Activated CD4-positive, alpha-beta memory T cell treated with anti-CD3 and anti-CD28 coated beads, Interleukin-2, amount 10 ng/mL, durations not matched to agents 7 days and 5 days (primary cell): ENCODE data around the gene RBM19. TPM values are rescaled to one million over a fixed set of nuclear protein-coding genes. Genes with fewer than 3 reads are reported as not detected.

ENCODE experiments used
- CTCF ChIA-PET: fragments of 350-600 bp; sonication (Branson Sonifier 250); formaldehyde crosslinking; loops from one replicate; lab custom pipeline; 2021; ENCODE audit warnings: antibody characterized with exemption, inconsistent platforms; lab: Charles Lee
- POLR2A ChIA-PET: fragments of 350-600 bp; sonication (Branson Sonifier 250); formaldehyde crosslinking; loops from one replicate; lab custom pipeline; 2021; ENCODE audit warnings: antibody characterized with exemption; lab: Charles Lee
- DNase-seq: peaks from one replicate; pipeline ENCODE4 v3.0.0-alpha.2; 2020
- H3K27ac Mint-ChIP-seq: one replicate; pipeline ENCODE4 v1.8.0; 2021; ENCODE audit warnings: mild to moderate bottlenecking, mixed read lengths
- H3K27me3 Mint-ChIP-seq: one replicate; pipeline ENCODE4 v1.8.0; 2021; ENCODE audit warnings: mixed read lengths
- H3K36me3 Mint-ChIP-seq: one replicate; pipeline ENCODE4 v1.8.0; 2021; ENCODE audit warnings: low read depth, mixed read lengths
- H3K4me1 Mint-ChIP-seq: one replicate; pipeline ENCODE4 v1.8.0; 2021; ENCODE audit warnings: mixed read lengths
- H3K4me3 Mint-ChIP-seq: one replicate; pipeline ENCODE4 v1.8.0; 2021; ENCODE audit warnings: mild to moderate bottlenecking, mixed read lengths
- H3K9me3 Mint-ChIP-seq: one replicate; pipeline ENCODE4 v1.8.0; 2021; ENCODE audit warnings: mixed read lengths
- total RNA-seq, 2 experiments: library from RNA; stranded (reverse); gene quantifications; one replicate each; pipeline ENCODE4 v1.2.3, GENCODE V29; 2021

The RBM19 gene
- total RNA-seq, 2 experiments from 2014 or later = 31.5 to 32.4 TPM

DNA sequence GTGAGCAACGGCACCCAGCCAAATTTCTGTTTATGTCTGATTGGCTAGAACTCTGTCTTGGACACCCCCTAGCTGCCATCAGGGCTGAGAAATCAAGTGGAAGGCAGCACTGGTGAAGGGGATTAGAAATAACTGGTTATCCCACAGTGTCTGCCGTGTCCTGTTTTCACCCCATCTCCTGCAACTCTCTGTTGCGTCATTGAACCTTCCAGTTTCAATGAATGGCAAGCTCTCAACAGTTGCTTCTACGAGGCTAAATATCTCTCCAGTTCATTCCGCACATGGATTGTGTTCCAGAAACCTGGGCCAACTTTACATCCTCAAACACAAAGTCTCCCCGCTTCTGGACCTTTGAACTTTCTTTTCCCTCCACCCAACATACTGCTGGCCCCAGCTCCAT lies 173.7 kb downstream of the RBM19 start:
- DNase-seq = no peak
- POLR2A ChIA-PET = no interaction called here
- CTCF ChIA-PET = no interaction called here
- H3K4me3 Mint-ChIP-seq = no peak overlapping the region
- no peaks in the 10 kb centered on the region for H3K4me1 Mint-ChIP-seq
- peaks cover 2% of the 10 kb centered on the region for H3K27me3 Mint-ChIP-seq
- no peaks in the 10 kb centered on the region for H3K36me3 Mint-ChIP-seq
- no peaks in the 10 kb centered on the region for H3K9me3 Mint-ChIP-seq
- H3K27ac Mint-ChIP-seq = no peak overlapping the region

DNA sequence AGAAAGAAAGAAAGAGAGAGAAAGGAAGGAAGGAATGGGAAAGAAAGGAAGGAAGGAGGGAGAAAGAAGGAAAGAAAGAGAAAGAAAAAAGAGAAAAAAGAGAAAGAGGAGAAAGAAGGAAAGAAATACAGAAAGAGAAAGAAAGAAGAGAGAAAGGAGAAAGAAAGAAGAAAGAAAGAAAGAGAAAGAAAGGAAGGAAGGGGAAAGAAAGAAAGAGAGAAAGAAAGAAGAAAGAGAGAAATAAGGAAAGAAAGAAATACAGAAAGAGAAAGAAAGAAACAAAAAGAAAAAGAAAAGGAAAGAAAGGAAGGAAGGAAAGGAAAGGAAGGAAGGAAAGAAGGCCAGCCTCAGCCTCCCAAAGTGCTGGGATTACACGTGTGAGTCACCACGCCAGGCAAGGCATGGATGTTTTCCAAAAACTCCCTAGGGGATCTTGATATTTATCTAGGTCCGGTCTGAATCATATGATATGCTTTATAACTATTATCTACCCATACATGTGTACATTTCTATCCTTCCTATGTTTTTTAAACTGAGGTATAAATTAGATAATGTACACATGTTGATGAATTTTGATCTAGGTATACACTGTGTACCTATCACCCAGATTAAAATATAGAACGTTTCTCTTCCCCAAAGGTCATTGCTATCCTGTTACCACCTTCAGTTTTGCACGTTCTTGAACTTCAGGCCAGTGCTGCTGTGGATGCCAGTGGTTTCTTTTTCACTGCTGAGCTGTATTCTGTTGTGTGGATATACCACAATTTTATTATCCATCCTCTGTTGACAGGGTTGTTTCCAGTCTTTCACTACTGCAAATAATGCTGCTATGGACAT lies 177.9 kb downstream of the RBM19 start:
- CTCF ChIA-PET = no interaction called here

GRCh38 chr12:113786107-113786506 lies 180.0 kb downstream of the RBM19 start:
- Mint-ChIP-seq H3K4me1 (no peaks in the 10 kb centered on the region), H3K9me3 (no peaks in the 10 kb centered on the region), H3K36me3 (no peaks in the 10 kb centered on the region), H3K27me3 (peaks cover 11% of the 10 kb centered on the region), H3K27ac (no peak overlapping the region), H3K4me3 (no peak overlapping the region)
- ChIA-PET POLR2A (no interaction called here), CTCF (no interaction called here)
- DNase-seq = no peak

More for the DNA sequence above, 177.9 kb downstream of the RBM19 start:
- H3K4me1 Mint-ChIP-seq = no peaks in the 10 kb centered on the region
- H3K36me3 Mint-ChIP-seq = no peaks in the 10 kb centered on the region
- H3K27ac Mint-ChIP-seq = no peak overlapping the region
- H3K27me3 Mint-ChIP-seq = peaks cover 11% of the 10 kb centered on the region
- POLR2A ChIA-PET = no interaction called here
- DNase-seq = no peak
- no peaks in the 10 kb centered on the region for H3K9me3 Mint-ChIP-seq
- H3K4me3 Mint-ChIP-seq = no peak overlapping the region

DNA sequence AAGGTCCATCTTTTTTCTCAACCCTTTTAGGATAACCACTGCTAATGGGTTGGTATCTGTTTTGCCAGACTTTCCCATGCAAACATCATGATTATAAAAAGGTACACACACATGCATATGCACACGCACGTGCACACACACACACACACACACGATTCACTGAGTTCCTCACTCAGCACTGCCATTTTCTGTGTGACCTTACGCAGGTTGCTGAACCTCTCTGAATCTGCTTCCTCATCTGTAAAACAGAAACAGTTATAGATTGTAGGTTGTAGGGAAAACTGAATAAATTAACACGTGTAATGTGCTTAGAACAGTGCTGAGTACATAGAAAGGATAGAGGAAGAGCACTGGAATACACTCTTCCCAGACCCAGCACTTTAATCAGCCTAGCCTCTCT lies 182.3 kb downstream of the RBM19 start:
- Mint-ChIP-seq H3K9me3 (peaks cover 3% of the 10 kb centered on the region), H3K4me3 (no peak overlapping the region), H3K27ac (no peak overlapping the region), H3K27me3 (peaks cover 13% of the 10 kb centered on the region), H3K4me1 (no peaks in the 10 kb centered on the region), H3K36me3 (no peaks in the 10 kb centered on the region)
- ChIA-PET CTCF (no interaction called here), POLR2A (no interaction called here)
- no peak for DNase-seq

- Mint-ChIP-seq H3K36me3 (no peaks in the 10 kb centered on the region), H3K4me3 (no peak overlapping the region), H3K9me3 (peaks cover 3% of the 10 kb centered on the region), H3K4me1 (no peaks in the 10 kb centered on the region), H3K27me3 (peaks cover 13% of the 10 kb centered on the region), H3K27ac (no peak overlapping the region)
- ChIA-PET POLR2A (no interaction called here), CTCF (no interaction called here)
- DNase-seq = no peak
These were observed 183.3 kb downstream of the RBM19 start for GRCh38 chr12:113782873-113783272.

- no peak for DNase-seq
- Mint-ChIP-seq H3K27ac (no peak overlapping the region), H3K27me3 (peaks cover 9% of the 10 kb centered on the region), H3K4me3 (no peak overlapping the region), H3K36me3 (no peaks in the 10 kb centered on the region), H3K4me1 (no peaks in the 10 kb centered on the region), H3K9me3 (peaks cover 3% of the 10 kb centered on the region)
- CTCF ChIA-PET = no interaction called here
- POLR2A ChIA-PET = no interaction called here
These were observed 184.5 kb downstream of the RBM19 start for GRCh38 chr12:113781415-113782198.

DNA sequence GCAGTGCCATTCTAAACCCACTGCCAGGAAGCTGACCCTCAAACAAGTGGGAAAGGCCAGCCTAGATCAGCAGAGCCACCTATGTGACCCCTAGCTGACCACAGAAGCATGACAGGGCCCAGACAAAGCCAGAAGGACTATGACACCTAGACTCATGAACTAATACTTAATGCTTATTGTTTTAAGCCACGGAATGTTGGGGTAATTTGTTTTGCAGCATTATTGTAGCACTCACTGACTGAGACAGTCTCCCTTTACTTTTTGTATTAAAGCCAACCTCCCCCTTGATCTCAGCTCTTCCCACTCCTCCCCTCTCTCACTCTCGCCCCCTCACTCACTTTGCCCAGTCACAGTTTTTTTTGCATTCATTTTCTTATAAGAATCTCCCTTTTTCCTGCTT lies 186.4 kb downstream of the RBM19 start:
- no peaks in the 10 kb centered on the region for H3K4me1 Mint-ChIP-seq
- H3K9me3 Mint-ChIP-seq = peaks cover 3% of the 10 kb centered on the region
- POLR2A ChIA-PET = no interaction called here
- H3K27me3 Mint-ChIP-seq = peaks cover 9% of the 10 kb centered on the region
- no peak for DNase-seq
- CTCF ChIA-PET = no interaction called here
- H3K4me3 Mint-ChIP-seq = no peak overlapping the region
- H3K36me3 Mint-ChIP-seq = no peaks in the 10 kb centered on the region
- no peak overlapping the region for H3K27ac Mint-ChIP-seq

DNA sequence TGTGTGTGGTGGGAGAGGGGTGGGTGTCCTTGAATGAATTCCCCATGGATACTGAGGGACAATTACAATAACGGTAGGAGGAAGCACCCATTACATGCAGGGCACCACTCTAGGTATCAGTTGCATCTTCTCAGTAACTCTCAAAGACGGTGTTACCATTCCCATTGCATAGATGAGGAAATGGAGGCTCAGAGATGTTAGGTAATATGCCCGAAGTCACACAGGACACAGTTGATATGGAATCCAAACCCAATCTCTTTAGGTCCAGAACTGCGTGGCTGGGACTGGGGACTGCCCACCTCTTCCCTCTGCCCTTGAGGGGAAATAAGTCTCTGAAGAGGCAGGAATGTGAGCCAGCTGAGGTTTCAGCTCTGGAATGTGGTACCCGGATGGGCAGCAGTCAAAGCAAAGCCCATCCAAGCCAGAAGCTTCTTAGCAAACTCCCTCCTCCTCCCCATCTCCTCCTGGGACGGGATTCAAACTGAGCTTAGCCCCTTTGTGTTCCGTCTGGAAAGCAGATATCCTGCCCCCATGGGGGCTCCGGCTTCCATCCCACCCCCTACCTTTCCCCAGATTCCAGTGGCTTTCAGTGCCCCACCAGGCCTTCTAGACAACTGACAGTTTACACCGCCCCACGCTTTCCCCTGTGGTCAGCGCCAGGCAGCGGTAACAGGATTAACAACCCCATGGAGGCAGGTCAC lies 187.5 kb downstream of the RBM19 start:
- no peak overlapping the region for H3K27ac Mint-ChIP-seq
- DNase-seq = no peak
- peaks cover 3% of the 10 kb centered on the region for H3K9me3 Mint-ChIP-seq
- ChIA-PET POLR2A (no interaction called here), CTCF (no interaction called here)
- H3K4me3 Mint-ChIP-seq = no peak overlapping the region
- no peaks in the 10 kb centered on the region for H3K36me3 Mint-ChIP-seq
- peaks cover 4% of the 10 kb centered on the region for H3K27me3 Mint-ChIP-seq
- H3K4me1 Mint-ChIP-seq = no peaks in the 10 kb centered on the region

- ChIA-PET CTCF (no interaction called here), POLR2A (no interaction called here)
- no peaks in the 10 kb centered on the region for H3K36me3 Mint-ChIP-seq
These were observed 188.4 kb downstream of the RBM19 start for GRCh38 chr12:113777751-113778150.

GRCh38 chr12:113776536-113776935 lies 189.6 kb downstream of the RBM19 start:
- no peak overlapping the region for H3K4me3 Mint-ChIP-seq
- peaks cover 6% of the 10 kb centered on the region for H3K9me3 Mint-ChIP-seq
- no peak overlapping the region for H3K27ac Mint-ChIP-seq
- ChIA-PET POLR2A (no interaction called here), CTCF (no interaction called here)
- H3K36me3 Mint-ChIP-seq = no peaks in the 10 kb centered on the region
- no peaks in the 10 kb centered on the region for H3K4me1 Mint-ChIP-seq
- H3K27me3 Mint-ChIP-seq = peaks cover 4% of the 10 kb centered on the region
- no peak for DNase-seq

More at GRCh38 chr12:113777751-113778150, 188.4 kb downstream of the RBM19 start:
- no peak for DNase-seq
- Mint-ChIP-seq H3K9me3 (peaks cover 3% of the 10 kb centered on the region), H3K4me3 (no peak overlapping the region), H3K27me3 (peaks cover 4% of the 10 kb centered on the region), H3K27ac (no peak overlapping the region), H3K4me1 (no peaks in the 10 kb centered on the region)

DNA sequence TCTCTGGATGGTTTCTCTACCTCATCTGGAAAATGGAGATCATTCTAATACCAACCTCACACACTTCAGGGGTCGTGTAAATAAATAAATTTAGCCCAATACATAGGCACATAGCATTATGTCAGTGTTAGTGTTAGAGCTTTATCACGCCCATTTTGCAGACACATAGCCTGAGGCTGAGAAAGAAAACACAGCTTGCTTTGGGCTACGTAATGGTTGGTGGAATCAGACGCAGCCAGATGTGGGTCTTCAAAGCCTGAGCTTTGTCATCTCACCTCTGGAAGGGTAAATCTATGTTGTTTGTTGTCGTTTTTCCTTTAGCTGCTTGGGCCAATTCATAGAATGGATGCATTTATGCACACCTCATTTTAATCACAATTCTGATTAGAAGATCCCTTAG lies 191.6 kb downstream of the RBM19 start:
- POLR2A ChIA-PET = no interaction called here
- Mint-ChIP-seq H3K36me3 (no peaks in the 10 kb centered on the region), H3K27me3 (no peaks in the 10 kb centered on the region), H3K27ac (no peak overlapping the region), H3K4me1 (no peaks in the 10 kb centered on the region), H3K4me3 (no peak overlapping the region), H3K9me3 (peaks cover 3% of the 10 kb centered on the region)
- no peak for DNase-seq
- CTCF ChIA-PET = no interaction called here

DNA sequence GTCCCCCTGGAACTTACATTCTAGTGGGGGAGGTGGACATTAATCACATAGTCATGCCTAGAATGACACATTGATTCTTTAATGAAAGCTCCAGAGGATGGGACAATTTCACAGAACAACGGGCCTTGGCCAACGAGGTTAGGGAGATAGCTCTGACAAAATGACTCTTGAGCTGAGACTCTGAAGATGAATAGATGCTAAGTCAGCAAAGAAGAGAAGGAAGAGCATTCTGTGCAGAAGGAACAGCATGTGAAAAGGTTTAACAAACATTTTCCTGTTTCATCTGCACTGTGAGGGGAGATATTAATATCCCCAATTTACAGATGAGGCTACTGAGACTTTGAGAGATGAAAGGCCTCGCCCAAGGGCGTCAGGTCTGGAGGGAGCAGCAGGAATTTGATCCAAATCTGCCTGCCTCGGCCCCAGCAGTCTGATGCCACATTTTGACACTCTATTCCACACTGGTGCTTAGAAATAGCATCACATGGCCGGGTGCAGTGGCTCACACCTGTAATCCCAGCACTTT lies 193.6 kb downstream of the RBM19 start:
- Mint-ChIP-seq H3K4me3 (no peak overlapping the region), H3K27ac (no peak overlapping the region), H3K36me3 (no peaks in the 10 kb centered on the region), H3K27me3 (no peaks in the 10 kb centered on the region), H3K4me1 (no peaks in the 10 kb centered on the region), H3K9me3 (peaks cover 3% of the 10 kb centered on the region)
- POLR2A ChIA-PET = no interaction called here
- CTCF ChIA-PET = no interaction called here
- DNase-seq = no peak

- Mint-ChIP-seq H3K4me1 (no peaks in the 10 kb centered on the region), H3K27me3 (no peaks in the 10 kb centered on the region), H3K27ac (no peak overlapping the region), H3K36me3 (no peaks in the 10 kb centered on the region), H3K9me3 (peaks cover 7% of the 10 kb centered on the region), H3K4me3 (no peak overlapping the region)
- POLR2A ChIA-PET = no interaction called here
- CTCF ChIA-PET = no interaction called here
- no peak for DNase-seq
These were observed 195.7 kb downstream of the RBM19 start for GRCh38 chr12:113770389-113770865.
